CD4-positive, alpha-beta memory T cell (primary cell): Measurements from ENCODE around the gene GMPPA. TPM values are rescaled to one million over a fixed set of nuclear protein-coding genes. Genes with fewer than 3 reads are reported as not detected.

Source experiments
- CTCF ChIA-PET: fragments of 350-600 bp; sonication (Branson Sonifier 250); formaldehyde crosslinking; loops from one replicate; lab custom pipeline; 2021; ENCODE audit warnings: inconsistent platforms; ENCODE audit not compliant: partially characterized antibody; lab: Charles Lee
- POLR2A ChIA-PET: fragments of 350-600 bp; sonication (Branson Sonifier 250); formaldehyde crosslinking; loops from one replicate; lab custom pipeline; 2021; ENCODE audit not compliant: partially characterized antibody; lab: Charles Lee
- DNase-seq, 5 donors: peaks; one replicate each; pipeline versions ENCODE4 v3.0.0 to v3.0.0-alpha.2; 2020 to 2022; ENCODE audit warnings: mixed read lengths in 1 of 5
- H3K27ac ChIP-seq: one replicate; pipeline ENCODE4 v1.7.0; 2013; ENCODE audit warnings: low read depth, low read length
- H3K27me3 ChIP-seq: 2 replicates; pipeline ENCODE4 v1.7.0; 2013; ENCODE audit warnings: mild to moderate bottlenecking, low read length, moderate library complexity; ENCODE audit not compliant: insufficient read depth
- H3K36me3 ChIP-seq: 2 replicates; pipeline ENCODE4 v1.7.0; 2013; ENCODE audit warnings: mild to moderate bottlenecking, low read length, moderate library complexity; ENCODE audit not compliant: insufficient read depth
- H3K4me1 ChIP-seq: 2 replicates; pipeline ENCODE4 v1.7.0; 2013; ENCODE audit warnings: mild to moderate bottlenecking, low read length, moderate library complexity; ENCODE audit not compliant: insufficient read depth
- H3K4me3 ChIP-seq, 2 donors: one replicate each; pipeline ENCODE4 v1.7.0; 2013; ENCODE audit warnings: low read length in 2 of 2, mild to moderate bottlenecking in 1 of 2
- H3K9me3 ChIP-seq, 2 donors: one replicate each; pipeline ENCODE4 v1.7.0; 2013; ENCODE audit warnings: low read length in 2 of 2, control low read depth in 1 of 2; ENCODE audit not compliant: control insufficient read depth in 1 of 2
- H3K27ac Mint-ChIP-seq, 7 donors: one replicate each; pipeline ENCODE4 v1.8.0; 2020 to 2021; ENCODE audit warnings: mixed read lengths in 7 of 7, mild to moderate bottlenecking in 6 of 7, inconsistent platforms in 3 of 7, moderate library complexity in 3 of 7
- H3K27me3 Mint-ChIP-seq, 2 donors: one replicate each; pipeline ENCODE4 v1.8.0; 2020 to 2021; ENCODE audit warnings: mixed read lengths in 2 of 2
- H3K36me3 Mint-ChIP-seq, 2 donors: one replicate each; pipeline ENCODE4 v1.8.0; 2020 to 2021; ENCODE audit warnings: mixed read lengths in 2 of 2, inconsistent platforms in 1 of 2, mild to moderate bottlenecking in 1 of 2
- H3K4me1 Mint-ChIP-seq, 4 donors: one replicate each; pipeline ENCODE4 v1.8.0; 2020 to 2021; ENCODE audit warnings: mixed read lengths in 4 of 4, mild to moderate bottlenecking in 1 of 4
- H3K4me3 Mint-ChIP-seq, 8 donors: one replicate each; pipeline ENCODE4 v1.8.0; 2020 to 2021; ENCODE audit warnings: mixed read lengths in 8 of 8, mild to moderate bottlenecking in 7 of 8, moderate library complexity in 6 of 8, inconsistent platforms in 3 of 8
- H3K9me3 Mint-ChIP-seq, 8 donors: one replicate each; pipeline ENCODE4 v1.8.0; 2020 to 2021; ENCODE audit warnings: mixed read lengths in 8 of 8, mild to moderate bottlenecking in 5 of 8, inconsistent platforms in 3 of 8, moderate library complexity in 1 of 8
- intact Hi-C: fragments of 100-400 bp; cut with micrococcal nuclease; formaldehyde crosslinking; loops from one replicate; pipeline ENCODE4 v1.15.1; 2023
- polyA plus RNA-seq, 2 donors: library from polyadenylated mRNA; unstranded; fragments of 300-500 nt; fragmentation: Illumina TruSeq; gene quantifications; one replicate each; pipeline ENCODE4 v1.2.3, GENCODE V29; 2021
- total RNA-seq, 2 experiments: library from RNA; stranded (reverse); gene quantifications; one replicate each; pipeline ENCODE4 v1.2.3, GENCODE V29; 2021

The GMPPA gene
- total and polyA plus RNA-seq, 4 experiments from 2014 or later: 30.4 to 48.3 (median 38.1) TPM

GRCh38 chr2:219488149-219488843, 10.4 kb upstream of the GMPPA start:
- no peak overlapping the region for H3K27ac ChIP-seq
- Mint-ChIP-seq H3K36me3 (no peaks in the 10 kb centered on the region), H3K27me3 (peaks cover 30 to 50% of the 10 kb centered on the region in 2 donors), H3K27ac (no peak overlapping the region), H3K4me1 (peaks cover 2 to 15% (median 7%) of the 10 kb centered on the region in 4 donors), H3K4me3 (no peak overlapping the region), H3K9me3 (peaks cover 0 to 2% (median 0%) of the 10 kb centered on the region in 8 donors)
- no peaks in the 10 kb centered on the region for H3K9me3 ChIP-seq
- H3K36me3 ChIP-seq: no peaks in the 10 kb centered on the region
- CTCF ChIA-PET: interaction anchor here (0.9 kb wide), 1 partner anchor 9 kb away, joined by 3 read pairs; no protein-coding TSS in a partner anchor
- intact Hi-C loops: no loop called here
- H3K27me3 ChIP-seq: peaks cover 23% of the 10 kb centered on the region
- H3K4me3 ChIP-seq: no peak overlapping the region
- peaks cover 5% of the 10 kb centered on the region for H3K4me1 ChIP-seq
- DNase-seq: no peak
- POLR2A ChIA-PET: no interaction called here

- Histone ChIP-seq H3K4me3 (no peak overlapping the region), H3K27ac (no peak overlapping the region), H3K27me3 (peaks cover 22% of the 10 kb centered on the region), H3K9me3 (no peaks in the 10 kb centered on the region), H3K36me3 (no peaks in the 10 kb centered on the region), H3K4me1 (peaks cover 5% of the 10 kb centered on the region)
- H3K4me3 Mint-ChIP-seq: no peak overlapping the region
- H3K27ac Mint-ChIP-seq: no peak overlapping the region
- CTCF ChIA-PET: interaction anchor here (0.9 kb wide), 1 partner anchor 10 kb away, joined by 3 read pairs; no protein-coding TSS in a partner anchor
- no peak for DNase-seq
- H3K4me1 Mint-ChIP-seq: peaks cover 2 to 14% (median 7%) of the 10 kb centered on the region in 4 donors
- intact Hi-C loops: no loop called here
- peaks cover 0 to 2% (median 0%) of the 10 kb centered on the region in 8 donors for H3K9me3 Mint-ChIP-seq
- H3K36me3 Mint-ChIP-seq: no peaks in the 10 kb centered on the region
- POLR2A ChIA-PET: no interaction called here
- peaks cover 31 to 55% of the 10 kb centered on the region in 2 donors for H3K27me3 Mint-ChIP-seq
Measured at GRCh38 chr2:219488844-219489194, 9.9 kb upstream of the GMPPA start.

GRCh38 chr2:219489315-219489714, 9.4 kb upstream of the GMPPA start:
- intact Hi-C loops: no loop called here
- CTCF ChIA-PET: interaction anchor here (0.6 to 3.0 kb wide), 2 partner anchors 40 to 60 kb away, joined by 3 to 9 read pairs; no protein-coding TSS in a partner anchor
- POLR2A ChIA-PET: no interaction called here

GRCh38 chr2:219490186-219490585, 8.5 kb upstream of the GMPPA start:
- no peaks in the 10 kb centered on the region for H3K36me3 ChIP-seq
- intact Hi-C loops: no loop called here
- no peak overlapping the region for H3K27ac ChIP-seq
- Mint-ChIP-seq H3K36me3 (no peaks in the 10 kb centered on the region), H3K4me3 (no peak overlapping the region), H3K27me3 (peaks cover 36 to 61% of the 10 kb centered on the region in 2 donors), H3K9me3 (peaks cover 0 to 2% (median 0%) of the 10 kb centered on the region in 8 donors), H3K4me1 (peaks cover 0 to 8% (median under 1%) of the 10 kb centered on the region in 4 donors), H3K27ac (no peak overlapping the region)
- no peak overlapping the region for H3K4me3 ChIP-seq
- no peaks in the 10 kb centered on the region for H3K9me3 ChIP-seq
- H3K4me1 ChIP-seq: no peaks in the 10 kb centered on the region
- POLR2A ChIA-PET: no interaction called here
- CTCF ChIA-PET: interaction anchor here (0.6 to 3.0 kb wide), 2 partner anchors 40 to 60 kb away, joined by 3 to 9 read pairs; no protein-coding TSS in a partner anchor
- DNase-seq: peak in 1 of 5 donors; percentile 24
- H3K27me3 ChIP-seq: peaks cover 26% of the 10 kb centered on the region

More at GRCh38 chr2:219489315-219489714, 9.4 kb upstream of the GMPPA start:
- Histone ChIP-seq H3K27me3 (peaks cover 18% of the 10 kb centered on the region), H3K36me3 (no peaks in the 10 kb centered on the region), H3K4me1 (no peaks in the 10 kb centered on the region), H3K9me3 (no peaks in the 10 kb centered on the region), H3K27ac (no peak overlapping the region), H3K4me3 (no peak overlapping the region)
- H3K4me3 Mint-ChIP-seq: no peak overlapping the region
- H3K27me3 Mint-ChIP-seq: peaks cover 30 to 56% of the 10 kb centered on the region in 2 donors
- no peaks in the 10 kb centered on the region for H3K36me3 Mint-ChIP-seq
- H3K27ac Mint-ChIP-seq: no peak overlapping the region
- peaks cover 0 to 2% (median 0%) of the 10 kb centered on the region in 8 donors for H3K9me3 Mint-ChIP-seq
- no peak for DNase-seq
- peaks cover 0 to 9% (median 3%) of the 10 kb centered on the region in 4 donors for H3K4me1 Mint-ChIP-seq

- no peak overlapping the region for H3K4me3 ChIP-seq
- POLR2A ChIA-PET: no interaction called here
- H3K27me3 ChIP-seq: peaks cover 26% of the 10 kb centered on the region
Measured at GRCh38 chr2:219490600-219491130, 8.0 kb upstream of the GMPPA start.

GRCh38 chr2:219491278-219491963, 7.3 kb upstream of the GMPPA start:
- Mint-ChIP-seq H3K4me1 (peaks cover under 1 to 4% (median 2%) of the 10 kb centered on the region in 4 donors), H3K36me3 (no peaks in the 10 kb centered on the region), H3K9me3 (peaks cover 0 to 2% (median 0%) of the 10 kb centered on the region in 8 donors), H3K27me3 (peaks cover 36 to 55% of the 10 kb centered on the region in 2 donors), H3K4me3 (no peak overlapping the region), H3K27ac (no peak overlapping the region)
- Histone ChIP-seq H3K4me1 (peaks cover 7% of the 10 kb centered on the region), H3K36me3 (no peaks in the 10 kb centered on the region), H3K27me3 (peaks cover 26% of the 10 kb centered on the region), H3K9me3 (no peaks in the 10 kb centered on the region), H3K4me3 (no peak overlapping the region), H3K27ac (no peak overlapping the region)
- ChIA-PET CTCF (interaction anchor here (1.1 to 3.0 kb wide), 3 partner anchors 36 to 88 kb away, joined by 3 to 9 read pairs (median 4); no protein-coding TSS in a partner anchor), POLR2A (no interaction called here)
- DNase-seq: no peak
- intact Hi-C loops: no loop called here

More at GRCh38 chr2:219490600-219491130, 8.0 kb upstream of the GMPPA start:
- Mint-ChIP-seq H3K36me3 (no peaks in the 10 kb centered on the region), H3K4me3 (no peak overlapping the region), H3K4me1 (peaks cover 0 to 3% (median 2%) of the 10 kb centered on the region in 4 donors), H3K27ac (peak overlapping the region in 1 of 7 donors; percentile 41), H3K9me3 (peaks cover 0 to 2% (median 0%) of the 10 kb centered on the region in 8 donors), H3K27me3 (peaks cover 36 to 61% of the 10 kb centered on the region in 2 donors)
- intact Hi-C loops: no loop called here
- Histone ChIP-seq H3K9me3 (no peaks in the 10 kb centered on the region), H3K27ac (no peak overlapping the region), H3K4me1 (peaks cover 4% of the 10 kb centered on the region), H3K36me3 (no peaks in the 10 kb centered on the region)
- no peak for DNase-seq
- CTCF ChIA-PET: interaction anchor here (3.0 kb wide), 1 partner anchor 39 kb away, joined by 9 read pairs; no protein-coding TSS in a partner anchor
